ENCODE measurements around the gene TUG1.

Gene TUG1

GRCh38 chr22:30968015-30968923 is 796 bp upstream of the TUG1 start, which contains the start of gene MORC2:
TSS of gene MORC2 (minus strand) at chr22:30968774. CDS start at chr22:30967889, 885 bp downstream.
- no peaks in the 10 kb centered on the region for H4K20me1 ChIP-seq (ENCODE audit: insufficient read depth, low read length)
- peak within 1 kb of the TSS; percentile 75 for H3K4me3 ChIP-seq (ENCODE audit: low read depth, low read length, poor library complexity, severe bottlenecking)
- H3K4me1 ChIP-seq (ENCODE audit: insufficient read depth, low read length, severe bottlenecking): peaks cover 21% of the 10 kb centered on the region
- H3K9ac ChIP-seq (ENCODE audit: low read length): peak within 1 kb of the TSS; percentile 73
- peaks cover 42% of the 10 kb centered on the region for H3K9me3 ChIP-seq (ENCODE audit: low read length)
- TF ChIP-seq EZH2 (IDR thresholded peaks at IDR 0.05; ENCODE audit: borderline replicate concordance, low read length): no peak
- TF ChIP-seq CTCF (IDR thresholded peaks at IDR 0.05; ENCODE audit: low read length): no peak
- no peaks in the 10 kb centered on the region for H3F3A ChIP-seq (ENCODE audit: insufficient read depth, low read length)
- H2AFZ ChIP-seq (ENCODE audit: low read length): no peak within 1 kb of the TSS
- no peaks in the 10 kb centered on the region for H3K9me2 ChIP-seq (ENCODE audit: low read depth, low read length)
- peak within 1 kb of the TSS; percentile 82 for H3K4me2 ChIP-seq (ENCODE audit: low read length)
- H3K27me3 ChIP-seq (ENCODE audit: insufficient read depth, low read length): no peaks in the 10 kb centered on the region
- peak within 1 kb of the TSS; percentile 72 for H3K27ac ChIP-seq (ENCODE audit: low read depth, low read length, poor library complexity, severe bottlenecking)
- peaks cover 66% of the 10 kb centered on the region for H3K36me3 ChIP-seq (ENCODE audit: insufficient read depth, low read length)
- H3K79me2 ChIP-seq (ENCODE audit: insufficient read depth, low read length): peaks cover 29% of the 10 kb centered on the region

GRCh38 chr22:30969532-30970355 is 679 bp downstream of the TUG1 start:
- Histone ChIP-seq H3K4me3 (ENCODE audit: low read depth, low read length, poor library complexity, severe bottlenecking) (peak overlapping the region; percentile 75), H4K20me1 (ENCODE audit: insufficient read depth, low read length) (no peaks in the 10 kb centered on the region), H3K27ac (ENCODE audit: low read depth, low read length, poor library complexity, severe bottlenecking) (peak overlapping the region; percentile 72), H2AFZ (ENCODE audit: low read length) (no peak overlapping the region), H3K4me1 (ENCODE audit: insufficient read depth, low read length, severe bottlenecking) (peaks cover 17% of the 10 kb centered on the region), H3K9me3 (ENCODE audit: low read length) (peaks cover 56% of the 10 kb centered on the region), H3K27me3 (ENCODE audit: insufficient read depth, low read length) (no peaks in the 10 kb centered on the region), H3K4me2 (ENCODE audit: low read length) (peak overlapping the region; percentile 82), H3K9ac (ENCODE audit: low read length) (peak overlapping the region; percentile 73), H3K79me2 (ENCODE audit: insufficient read depth, low read length) (peaks cover 29% of the 10 kb centered on the region), H3K9me2 (ENCODE audit: low read depth, low read length) (no peaks in the 10 kb centered on the region), H3F3A (ENCODE audit: insufficient read depth, low read length) (no peaks in the 10 kb centered on the region), H3K36me3 (ENCODE audit: insufficient read depth, low read length) (peaks cover 78% of the 10 kb centered on the region)
- TF ChIP-seq EZH2 (IDR thresholded peaks at IDR 0.05; ENCODE audit: borderline replicate concordance, low read length) (no peak), CTCF (IDR thresholded peaks at IDR 0.05; ENCODE audit: low read length) (no peak; the same call in 1 of the 2 replicates)

- Histone ChIP-seq H3K4me1 (ENCODE audit: insufficient read depth, low read length, severe bottlenecking) (peaks cover 17% of the 10 kb centered on the region), H3K9ac (ENCODE audit: low read length) (peak overlapping the region; percentile 73; the same call in 1 of the 2 replicates), H3K27ac (ENCODE audit: low read depth, low read length, poor library complexity, severe bottlenecking) (no peak overlapping the region), H3K9me3 (ENCODE audit: low read length) (peaks cover 62% of the 10 kb centered on the region), H4K20me1 (ENCODE audit: insufficient read depth, low read length) (no peaks in the 10 kb centered on the region), H3F3A (ENCODE audit: insufficient read depth, low read length) (no peaks in the 10 kb centered on the region), H3K27me3 (ENCODE audit: insufficient read depth, low read length) (no peaks in the 10 kb centered on the region), H3K79me2 (ENCODE audit: insufficient read depth, low read length) (peaks cover 29% of the 10 kb centered on the region), H3K4me3 (ENCODE audit: low read depth, low read length, poor library complexity, severe bottlenecking) (peak overlapping the region; percentile 75), H3K36me3 (ENCODE audit: insufficient read depth, low read length) (peaks cover 84% of the 10 kb centered on the region), H3K4me2 (ENCODE audit: low read length) (peak overlapping the region; percentile 82), H3K9me2 (ENCODE audit: low read depth, low read length) (no peaks in the 10 kb centered on the region), H2AFZ (ENCODE audit: low read length) (no peak overlapping the region)
- TF ChIP-seq EZH2 (IDR thresholded peaks at IDR 0.05; ENCODE audit: borderline replicate concordance, low read length): no peak
- no peak for TF ChIP-seq CTCF (IDR thresholded peaks at IDR 0.05; ENCODE audit: low read length)
Measured at GRCh38 chr22:30970356-30970746, 1.3 kb downstream of the TUG1 start.

Data from OCI-LY1 (cell line).